Kidney epithelial cell (primary cell): ENCODE data around the gene ID3. TPM values are rescaled to one million over a fixed set of nuclear protein-coding genes. Genes with fewer than 3 reads are reported as not detected.

Experiments used
- DNase-seq: peaks from one replicate; pipeline ENCODE4 v3.0.0-alpha.2; 2010; ENCODE audit warnings: low read depth
- H3K27me3 ChIP-seq: 2 replicates; pipeline ENCODE4 v1.6.0; 2011; ENCODE audit warnings: low read length; ENCODE audit not compliant: control insufficient read depth, insufficient read depth
- H3K36me3 ChIP-seq: 2 replicates; pipeline ENCODE4 v1.5.1; 2011; ENCODE audit warnings: low read length; ENCODE audit not compliant: control insufficient read depth, insufficient read depth
- H3K4me3 ChIP-seq: 2 replicates; pipeline ENCODE4 v1.5.1; 2011; ENCODE audit warnings: low read depth, mild to moderate bottlenecking, control low read depth, low read length
- total RNA-seq: library from RNA; depleted of rRNA; stranded (reverse); fragments of >200 nt; gene quantifications from 2 replicates; pipeline ENCODE4 v1.2.3, GENCODE V29; 2015
- TF ChIP-seq, protein P1 (sequence below): IDR thresholded peaks from 2 replicates; pipeline ENCODE4 v1.5.1; 2011; ENCODE audit warnings: mild to moderate bottlenecking, moderate library complexity, low read length, control low read depth, inconsistent platforms; ENCODE audit not compliant: insufficient read depth, poor library complexity, severe bottlenecking

The ID3 gene
- total RNA-seq, 1 donor from 2014 or later, result 77.5 TPM

DNA sequence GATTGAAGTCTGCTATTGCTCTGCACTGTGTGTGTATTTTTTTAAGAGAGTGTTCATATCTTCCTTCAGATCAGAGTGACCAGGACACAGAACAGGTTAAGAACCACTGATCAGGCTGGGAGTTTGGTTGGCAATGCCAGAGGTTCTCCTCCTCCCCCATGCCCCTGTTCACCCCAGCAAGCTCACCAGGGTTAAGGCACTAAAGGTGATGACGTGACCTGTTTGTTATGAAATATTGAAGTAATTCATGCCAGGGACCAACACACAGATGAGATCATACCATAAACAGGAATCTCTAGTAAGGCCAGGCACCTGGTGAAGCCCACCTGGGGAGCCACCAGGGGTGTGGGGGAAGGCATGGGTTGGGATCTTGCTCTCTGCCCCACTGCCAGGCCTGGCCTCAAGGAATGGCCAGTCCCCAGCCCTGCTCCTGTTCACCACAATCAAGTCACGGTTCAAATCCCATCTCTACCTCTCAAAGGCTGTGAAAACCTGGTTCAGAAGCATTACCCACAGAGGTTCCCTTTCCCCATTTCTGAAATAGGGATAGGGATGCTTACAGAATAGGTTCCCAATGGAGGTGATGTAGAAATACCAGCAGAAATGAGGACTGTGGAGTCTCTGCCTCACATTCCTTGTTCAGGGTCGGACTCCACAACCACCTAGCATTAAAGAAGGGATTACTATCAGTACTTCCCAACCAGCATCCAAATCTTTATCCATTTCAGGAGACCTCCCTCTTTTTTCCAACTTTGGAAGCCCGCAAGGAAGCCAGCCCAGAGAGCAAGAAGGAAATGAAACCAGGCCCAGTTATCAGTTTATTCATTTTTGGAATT lies 2.4 kb downstream of the ID3 start:
- H3K27me3 ChIP-seq, result no peaks in the 10 kb centered on the region

DNA sequence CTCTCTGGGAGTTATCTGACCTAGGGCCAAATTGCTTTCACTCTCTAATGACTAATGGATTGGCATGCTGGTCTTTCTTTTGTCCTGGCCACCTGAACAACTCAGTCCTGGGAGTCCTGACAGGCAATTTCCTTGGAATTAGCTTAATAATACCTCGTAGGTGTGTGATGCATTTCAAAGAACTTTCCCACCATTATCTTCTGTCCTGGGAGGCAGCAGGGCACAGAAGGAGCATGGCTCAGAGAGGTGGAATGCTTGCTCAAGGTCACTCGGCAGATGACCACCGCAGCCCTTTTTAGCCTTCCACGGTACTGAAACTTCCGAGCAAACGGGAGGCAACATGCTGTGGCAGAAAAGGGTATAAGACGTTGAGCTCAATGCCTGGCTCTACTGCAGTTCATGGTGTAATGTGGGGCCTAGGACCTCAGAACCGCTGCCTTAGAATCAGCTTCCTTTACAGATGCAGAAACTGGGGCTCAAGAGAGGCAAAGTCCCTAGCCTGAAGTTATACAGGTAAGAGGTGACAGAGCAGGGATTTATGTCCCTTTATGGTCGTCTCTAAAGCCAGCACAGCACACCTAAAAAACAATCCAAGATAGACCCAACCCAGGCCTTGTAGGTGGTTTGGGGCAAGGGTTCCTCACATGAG lies 3.2 kb downstream of the ID3 start:
- no peak for DNase-seq
- no peak overlapping the region for H3K4me3 ChIP-seq
- no peaks in the 10 kb centered on the region for H3K36me3 ChIP-seq
- H3K27me3 ChIP-seq, result no peaks in the 10 kb centered on the region
- TF ChIP-seq, protein P1, sequence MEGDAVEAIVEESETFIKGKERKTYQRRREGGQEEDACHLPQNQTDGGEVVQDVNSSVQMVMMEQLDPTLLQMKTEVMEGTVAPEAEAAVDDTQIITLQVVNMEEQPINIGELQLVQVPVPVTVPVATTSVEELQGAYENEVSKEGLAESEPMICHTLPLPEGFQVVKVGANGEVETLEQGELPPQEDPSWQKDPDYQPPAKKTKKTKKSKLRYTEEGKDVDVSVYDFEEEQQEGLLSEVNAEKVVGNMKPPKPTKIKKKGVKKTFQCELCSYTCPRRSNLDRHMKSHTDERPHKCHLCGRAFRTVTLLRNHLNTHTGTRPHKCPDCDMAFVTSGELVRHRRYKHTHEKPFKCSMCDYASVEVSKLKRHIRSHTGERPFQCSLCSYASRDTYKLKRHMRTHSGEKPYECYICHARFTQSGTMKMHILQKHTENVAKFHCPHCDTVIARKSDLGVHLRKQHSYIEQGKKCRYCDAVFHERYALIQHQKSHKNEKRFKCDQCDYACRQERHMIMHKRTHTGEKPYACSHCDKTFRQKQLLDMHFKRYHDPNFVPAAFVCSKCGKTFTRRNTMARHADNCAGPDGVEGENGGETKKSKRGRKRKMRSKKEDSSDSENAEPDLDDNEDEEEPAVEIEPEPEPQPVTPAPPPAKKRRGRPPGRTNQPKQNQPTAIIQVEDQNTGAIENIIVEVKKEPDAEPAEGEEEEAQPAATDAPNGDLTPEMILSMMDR, result no peak

More for the DNA sequence above, 2.4 kb downstream of the ID3 start:
- TF ChIP-seq, protein P1, result no peak
- no peak for DNase-seq
- Histone ChIP-seq H3K36me3 (no peaks in the 10 kb centered on the region), H3K4me3 (peak overlapping the region; percentile 74)

DNA sequence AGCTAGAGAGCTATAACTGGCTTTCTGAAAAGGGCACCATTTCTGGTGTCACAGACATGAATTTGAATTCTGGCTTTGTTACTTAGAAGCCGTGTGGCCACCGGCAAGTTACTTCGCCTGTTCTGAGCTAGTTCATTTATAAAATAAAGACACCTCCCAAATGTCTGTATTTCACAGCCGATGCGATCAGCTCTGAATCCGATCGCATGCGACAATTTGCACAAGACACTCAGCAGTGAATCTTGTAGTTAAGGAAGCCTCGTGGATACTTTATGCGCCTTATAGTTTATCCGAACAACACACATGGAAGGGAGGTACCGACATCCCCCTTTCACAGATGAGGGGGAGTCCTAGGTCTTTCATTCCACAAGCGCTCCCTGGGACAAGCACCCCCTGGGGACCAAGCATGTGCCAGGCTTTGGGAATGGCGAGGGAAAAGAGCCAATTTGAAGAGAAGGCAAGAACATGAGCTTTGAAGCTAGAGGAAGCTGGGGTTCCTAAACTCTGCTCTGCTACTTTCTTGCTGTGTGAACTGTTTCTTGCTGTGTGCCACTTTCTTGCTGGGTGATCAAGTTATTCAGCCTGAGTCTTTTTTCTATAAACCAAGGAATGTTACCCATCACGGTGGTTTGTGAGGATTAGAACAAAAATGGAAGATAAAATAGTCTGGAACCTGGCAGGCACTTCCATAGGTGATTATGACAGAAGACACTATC lies 3.9 kb downstream of the ID3 start:
- Histone ChIP-seq H3K36me3 (no peaks in the 10 kb centered on the region), H3K4me3 (peak overlapping the region; percentile 30), H3K27me3 (no peaks in the 10 kb centered on the region)
- TF ChIP-seq, protein P1, result no peak
- DNase-seq, result no peak

DNA sequence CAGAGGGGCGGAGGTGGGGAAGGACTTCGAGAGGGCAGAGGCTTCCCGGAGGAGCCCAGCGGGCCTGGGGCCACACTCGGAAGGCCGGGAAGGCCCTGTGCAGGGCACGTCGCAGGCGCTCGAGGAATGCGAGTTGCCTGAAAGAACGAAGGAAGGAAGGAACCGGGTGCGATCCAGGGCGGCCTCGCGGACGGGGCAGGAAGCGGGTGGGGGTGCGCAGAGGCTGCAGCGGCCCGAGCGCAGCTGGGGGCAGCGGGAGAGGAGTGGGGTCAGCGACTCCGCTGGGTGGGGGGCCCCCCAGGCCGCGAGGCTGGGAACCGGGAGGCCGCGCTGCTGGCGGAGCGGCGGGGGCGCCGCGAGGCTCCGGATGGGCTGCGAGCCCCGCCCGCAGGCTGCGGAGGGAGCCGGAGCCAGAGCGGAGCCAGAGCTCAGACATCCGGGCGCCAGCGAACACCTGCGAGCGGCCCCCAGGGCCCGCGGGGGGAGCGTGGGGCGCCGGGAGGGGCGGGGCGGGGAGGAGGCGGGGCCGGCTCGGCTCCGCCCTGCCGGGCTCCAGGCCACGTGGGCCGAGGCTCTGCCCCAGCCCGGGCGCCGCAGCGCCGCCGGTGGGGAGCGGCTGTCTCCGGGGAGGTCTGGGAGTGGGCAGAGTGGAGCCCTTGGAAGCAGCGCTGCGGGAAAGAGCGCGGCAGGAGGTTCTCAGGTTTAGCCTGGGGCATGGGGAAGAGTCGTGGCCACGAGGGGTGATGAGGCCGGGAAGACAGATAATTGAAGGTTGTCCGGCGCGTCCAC lies 4.6 kb downstream of the ID3 start:
- Histone ChIP-seq H3K27me3 (no peaks in the 10 kb centered on the region), H3K4me3 (peak overlapping the region; percentile 34), H3K36me3 (no peaks in the 10 kb centered on the region)
- no peak for DNase-seq
- TF ChIP-seq, protein P1, result peak; percentile 8

DNA sequence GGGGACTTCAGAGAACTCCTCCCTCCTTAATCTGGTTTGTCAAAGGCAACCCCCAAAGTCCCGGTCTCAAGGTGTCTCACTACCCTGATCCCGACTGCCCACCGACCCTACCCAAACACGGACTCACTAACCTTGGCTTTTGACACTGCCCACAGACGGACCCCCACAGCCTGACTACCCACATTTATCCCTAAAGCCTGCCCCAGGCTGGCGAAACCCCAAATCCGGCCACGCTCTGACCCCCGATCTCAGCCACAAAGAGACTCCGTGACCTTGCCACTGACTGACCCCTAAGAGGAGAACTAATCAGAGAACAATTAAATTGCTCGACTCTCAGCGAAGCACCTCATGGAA lies 5.2 kb downstream of the ID3 start:
- H3K36me3 ChIP-seq, result no peaks in the 10 kb centered on the region
- DNase-seq, result no peak
- H3K4me3 ChIP-seq, result peak overlapping the region; percentile 34
- TF ChIP-seq, protein P1, result no peak
- no peaks in the 10 kb centered on the region for H3K27me3 ChIP-seq
